HG02973 (cell line): Measurements from ENCODE around the gene DYNLRB1.

Experiments used
- ATAC-seq: cut with Tn5 transposase; IDR thresholded peaks from one replicate; pipeline ENCODE4 v1.9.1; 2021; ENCODE audit warnings: moderate library complexity; ENCODE audit not compliant: unreplicated experiment

The DYNLRB1 gene

DNA sequence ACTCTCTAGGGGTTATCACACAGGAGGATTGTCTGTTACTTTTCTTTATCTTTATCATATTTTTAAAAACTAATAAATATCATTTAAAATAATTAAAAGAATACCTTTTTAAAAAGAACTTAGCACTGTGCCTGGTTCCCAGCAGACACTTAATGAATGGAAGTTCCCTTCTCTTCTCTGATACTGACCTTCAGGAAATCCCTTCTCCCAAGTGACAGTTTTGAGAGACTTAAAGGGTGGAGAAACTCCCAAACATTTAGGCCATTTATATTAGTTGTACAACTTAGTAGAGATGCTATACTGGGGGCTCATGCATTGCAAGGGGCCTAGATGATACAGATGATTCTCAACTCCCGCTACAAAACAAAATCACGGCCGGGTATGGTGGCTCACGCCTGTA, 60.8 kb downstream of the DYNLRB1 start:
- ATAC-seq, result no peak

DNA sequence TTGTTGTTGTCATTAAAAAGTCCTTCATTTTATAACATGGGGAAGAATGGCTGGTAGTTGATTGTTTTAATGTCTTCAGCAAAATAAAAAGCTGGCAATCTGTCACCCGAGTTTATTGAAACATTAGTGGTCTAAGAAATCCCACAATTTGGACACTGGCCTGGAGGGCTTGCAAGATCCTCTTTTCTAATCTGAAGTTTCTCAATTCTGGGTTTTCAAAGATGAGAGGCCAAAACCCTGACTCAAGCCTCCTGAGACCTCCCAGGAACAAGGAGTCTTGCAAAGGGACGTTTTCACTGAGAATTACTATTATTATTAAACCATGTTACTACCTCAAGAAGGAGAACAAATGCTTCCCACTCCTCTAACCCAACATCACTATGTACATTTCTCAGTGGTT, 61.8 kb downstream of the DYNLRB1 start:
- no peak for ATAC-seq

DNA sequence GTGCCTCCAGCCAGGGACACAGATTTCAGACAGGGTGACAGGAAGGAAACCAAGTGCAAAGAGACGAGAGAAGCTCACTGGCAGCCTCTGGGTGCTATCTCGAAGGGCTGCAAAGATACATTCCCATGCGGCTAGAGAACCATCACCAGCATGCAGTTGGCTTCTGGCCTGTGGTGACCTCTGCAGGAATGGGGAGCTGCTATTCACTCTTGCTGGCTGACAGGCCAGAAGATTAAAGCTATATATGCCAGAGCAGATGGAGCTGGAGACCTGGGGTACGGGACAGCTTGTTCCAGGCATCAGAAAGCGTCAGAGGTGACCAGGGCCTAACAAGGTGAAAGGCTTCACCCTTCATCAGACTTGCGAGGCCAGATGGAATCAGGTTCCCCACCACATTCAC, 62.3 kb downstream of the DYNLRB1 start:
- ATAC-seq, result no peak

DNA sequence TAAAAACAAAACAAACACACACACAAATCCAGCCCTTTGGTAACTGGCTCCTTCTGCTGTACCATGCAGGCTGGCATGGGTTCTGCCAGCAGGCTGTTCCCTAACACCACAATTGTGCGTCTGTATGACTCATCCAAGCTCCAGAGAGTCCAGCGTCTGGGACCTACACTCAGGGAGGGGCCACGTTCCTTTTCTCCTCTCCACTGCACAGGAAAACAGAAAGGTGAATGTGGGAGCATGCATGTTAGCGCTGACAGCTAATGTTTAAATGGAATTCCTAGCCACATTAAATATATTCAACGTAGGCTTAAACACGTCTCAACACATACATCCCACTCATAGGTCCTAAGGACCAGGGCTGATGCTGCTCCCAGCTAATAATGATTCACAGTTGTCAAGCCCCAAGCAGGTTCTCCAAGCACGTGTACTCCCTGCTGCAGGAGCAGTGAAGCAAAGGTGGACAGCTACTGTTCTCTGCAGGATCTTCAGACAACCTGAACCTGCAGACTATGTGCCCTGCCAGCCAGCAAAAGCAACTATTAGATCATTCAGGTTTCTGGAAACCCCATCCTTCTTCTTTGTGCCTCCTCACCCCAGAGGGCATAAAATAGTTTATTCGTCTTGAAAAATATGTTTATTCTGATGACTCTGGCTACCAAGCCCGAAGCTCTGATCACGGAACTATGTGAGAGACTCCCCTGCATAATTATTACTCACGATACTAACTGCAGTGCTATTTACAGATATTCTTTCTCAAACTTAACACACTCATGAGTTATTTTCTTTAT, 63.2 kb downstream of the DYNLRB1 start:
- ATAC-seq, result no peak

DNA sequence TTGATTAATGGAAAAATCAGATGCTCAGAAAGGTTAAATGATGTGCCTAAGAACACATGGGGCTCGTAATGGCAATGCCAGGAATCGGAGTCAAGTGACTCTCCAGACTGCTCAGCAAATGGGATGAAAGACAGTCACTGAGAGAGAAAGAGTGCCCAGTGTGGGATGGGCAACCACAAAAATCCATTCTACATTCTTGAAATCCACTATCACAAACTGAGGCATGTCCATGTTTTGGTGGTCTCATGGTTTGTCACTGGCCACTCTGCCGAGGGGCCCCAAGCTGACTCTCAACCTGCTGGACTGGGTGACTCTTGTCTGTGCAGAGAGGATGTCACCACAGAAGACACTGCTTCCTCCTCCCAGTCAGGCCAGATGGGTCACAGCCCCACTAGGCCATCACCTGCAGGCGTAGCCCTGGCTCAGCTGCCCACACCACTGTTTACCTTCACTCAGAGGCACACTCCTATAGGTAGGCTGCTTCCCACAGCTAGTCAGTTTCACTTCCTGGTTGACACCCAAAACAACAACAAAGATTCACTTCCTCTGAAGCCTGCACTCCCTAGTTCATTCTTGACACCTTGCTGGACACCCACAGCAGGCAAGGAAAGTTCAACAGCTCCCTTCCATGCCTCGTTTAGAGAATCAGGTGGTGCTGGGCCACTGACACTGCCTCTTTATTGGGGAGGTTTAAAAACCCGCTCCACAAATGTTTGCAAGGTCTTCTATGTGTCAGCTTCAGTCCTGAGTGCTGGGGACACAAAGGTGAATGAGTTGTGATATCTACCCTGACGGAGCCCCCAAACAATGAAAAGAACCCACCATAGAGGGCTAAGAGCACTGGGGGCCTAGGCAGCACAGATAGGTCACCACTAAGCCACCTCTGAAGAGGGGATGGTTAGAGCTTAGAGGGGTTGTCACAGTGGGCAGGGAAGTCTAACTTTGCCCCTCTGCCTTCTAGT, 64.0 kb downstream of the DYNLRB1 start:
- peak; percentile 62 for ATAC-seq

DNA sequence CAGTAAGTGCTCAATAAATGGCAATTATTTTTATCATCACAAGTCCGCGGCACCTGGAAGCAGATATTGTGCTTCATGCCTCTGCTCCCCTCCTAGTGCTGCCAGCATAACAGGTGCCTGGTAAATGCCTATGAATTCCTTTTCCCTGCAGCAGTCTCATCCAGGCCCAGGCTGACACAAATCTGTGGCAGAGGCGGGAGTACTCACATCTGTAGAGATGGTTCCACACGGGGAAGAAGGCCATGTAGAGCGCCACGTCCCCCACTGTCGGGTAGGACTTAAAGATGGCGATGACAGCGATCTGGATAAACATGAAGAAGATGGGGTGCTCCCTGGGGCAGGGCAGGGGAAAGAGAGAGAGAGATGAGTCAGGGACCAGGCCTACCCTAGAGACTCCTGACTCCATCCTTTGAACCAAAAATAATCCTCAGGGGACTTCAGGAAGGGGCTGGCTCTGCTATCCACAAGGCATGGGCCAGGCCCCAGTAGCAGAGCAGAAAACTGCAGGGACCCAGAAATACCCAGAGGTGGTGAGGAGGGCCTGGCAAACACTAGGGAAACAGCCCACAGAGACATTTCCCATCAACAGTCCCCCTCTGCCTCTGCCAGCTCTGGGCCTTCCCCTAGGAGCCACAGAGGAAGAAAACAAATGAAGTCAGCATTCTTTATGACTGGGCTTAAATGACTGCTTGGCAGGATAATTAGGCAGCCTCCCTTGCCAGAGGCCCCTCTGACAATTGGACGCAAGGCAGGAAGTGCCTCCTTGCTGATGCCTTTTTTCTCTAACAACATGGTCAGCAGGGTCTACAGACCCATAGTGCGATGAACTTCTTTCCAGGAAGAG, 65.3 kb downstream of the DYNLRB1 start:
- no peak for ATAC-seq

DNA sequence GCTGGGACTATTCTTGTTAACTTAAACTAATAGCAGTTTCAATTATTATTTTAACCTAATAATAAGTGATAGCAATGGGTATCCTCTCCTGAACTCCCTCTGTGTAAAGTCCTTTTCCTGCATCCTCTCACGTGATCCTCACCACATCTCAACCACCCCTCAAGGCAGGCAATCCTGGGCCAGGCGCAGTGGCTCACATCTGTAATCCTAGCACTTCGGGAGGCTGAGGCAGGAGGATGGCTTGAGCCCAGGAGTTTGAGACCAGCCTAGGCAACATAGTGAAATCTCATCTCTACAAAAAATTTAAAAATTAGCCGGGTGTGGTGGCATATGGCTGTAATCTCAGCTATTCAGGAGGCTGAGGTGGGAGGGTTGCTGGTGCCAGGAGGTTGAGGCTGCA, 66.0 kb downstream of the DYNLRB1 start:
- no peak for ATAC-seq

DNA sequence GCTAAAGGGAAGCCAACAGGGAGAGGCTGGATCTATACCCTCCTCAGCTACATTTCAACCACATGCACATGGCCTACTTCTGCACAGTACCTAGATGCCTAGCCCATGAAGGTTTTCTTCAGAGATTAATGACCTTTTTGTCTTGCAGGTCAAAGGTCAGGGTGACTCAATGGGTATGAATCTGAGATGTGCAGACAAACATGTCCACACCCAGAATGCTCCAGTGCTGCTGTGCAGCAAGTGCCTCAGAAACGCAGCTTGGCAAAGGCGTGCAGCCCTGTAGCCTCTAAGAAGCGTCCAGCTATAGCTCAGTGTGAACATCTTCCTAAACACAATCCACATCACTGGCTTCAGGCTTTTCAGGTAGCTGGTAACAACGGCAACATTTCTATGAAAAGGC, 66.7 kb downstream of the DYNLRB1 start:
- ATAC-seq, result no peak

DNA sequence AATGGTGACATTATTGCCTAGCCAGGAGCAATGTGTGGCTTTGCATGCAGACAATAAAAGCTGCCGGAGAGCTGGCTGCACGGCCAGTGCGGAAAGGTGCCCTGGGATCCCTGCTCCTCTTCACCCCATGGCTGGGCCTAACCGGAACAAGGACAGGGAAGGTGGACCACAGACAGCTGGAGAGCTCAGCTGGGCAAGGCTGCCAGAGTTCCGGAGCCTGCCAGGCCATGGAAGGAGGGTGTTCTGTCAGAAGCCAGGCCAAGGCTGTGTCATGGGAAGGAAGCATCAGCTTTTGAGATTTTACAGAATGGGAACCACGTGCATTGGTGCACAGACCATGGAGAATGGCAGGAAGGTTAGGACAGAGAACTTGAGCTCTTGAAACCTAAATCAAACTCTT, 67.3 kb downstream of the DYNLRB1 start:
- ATAC-seq, result no peak

DNA sequence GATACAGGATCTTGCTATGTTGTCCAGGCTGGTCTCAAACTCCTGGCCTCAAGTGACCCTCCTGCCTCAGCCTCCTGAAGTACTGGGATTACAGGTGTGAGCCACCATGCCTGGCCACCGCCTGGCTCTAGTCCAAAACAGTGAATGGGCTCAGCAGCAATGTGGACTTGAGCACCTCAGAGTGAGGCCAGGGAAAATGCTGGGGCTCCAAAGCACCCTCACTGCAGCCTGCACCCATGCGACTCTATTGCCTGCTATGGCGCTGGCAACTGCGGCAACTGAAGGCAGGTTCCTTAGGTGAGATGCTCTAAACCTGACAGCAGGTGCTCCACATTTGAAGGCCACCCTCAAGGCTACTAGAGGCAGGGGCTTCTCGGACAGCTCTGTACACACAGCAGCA, 68.8 kb downstream of the DYNLRB1 start:
- ATAC-seq, result no peak

DNA sequence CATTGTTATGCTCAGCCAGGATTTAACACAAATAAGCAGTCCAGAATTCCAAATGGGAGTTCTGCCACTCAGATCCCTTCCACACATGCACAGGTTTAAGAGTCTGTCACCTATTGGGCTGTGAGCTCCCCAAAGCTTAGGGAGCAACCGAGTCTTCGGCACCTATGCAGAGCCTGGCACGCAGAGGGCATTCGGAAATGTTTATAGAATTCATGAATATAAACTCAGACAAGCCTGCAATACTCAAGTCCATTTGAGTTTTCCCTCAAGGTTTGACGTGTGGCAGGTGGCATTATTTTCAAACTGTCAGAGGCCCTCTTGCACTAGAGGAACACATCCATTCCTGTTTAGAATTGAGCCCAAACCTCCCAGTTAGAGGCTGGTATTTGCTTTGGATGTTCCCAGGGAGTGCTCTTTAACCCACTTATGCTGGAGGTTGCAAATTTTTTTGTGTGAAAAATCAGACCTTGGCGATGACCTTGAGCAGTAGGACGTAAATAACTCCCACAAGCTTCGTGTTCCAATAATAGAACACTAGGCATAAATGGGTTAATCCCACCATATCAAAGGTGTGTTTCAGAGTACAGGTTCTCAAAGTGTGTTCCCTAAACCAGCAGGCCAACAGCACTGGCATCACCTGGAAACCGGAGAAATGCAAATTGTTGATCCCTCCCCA, 70.4 kb downstream of the DYNLRB1 start:
- ATAC-seq, result no peak
